ENCODE measurements around the gene MAN1A1.

- no peak for TF ChIP-seq POLR2A (IDR thresholded peaks at IDR 0.05; ENCODE audit: low read depth, low read length)
- TF ChIP-seq CTCF (conservative IDR thresholded peaks at IDR 0.05; ENCODE audit: low read depth, low read length) = no peak
Observed at GRCh38 chr6:119197271-119197670, 152.3 kb downstream of the MAN1A1 start.
